LoVo (cell line): ENCODE results near the gene C19orf18.

ENCODE experiments used
- DNase-seq: peaks from one replicate; pipeline ENCODE4 v3.0.0-alpha.2; 2016; ENCODE audit warnings: low spot score

The C19orf18 gene

GRCh38 chr19:57947419-57948134 is 26.8 kb downstream of the C19orf18 start, which contains the start of gene ZNF256:
ZNF256 (minus strand) TSS chr19:57947706; CDS start chr19:57947474, 232 bp downstream.
- DNase-seq = no peak

- DNase-seq = no peak
Observed at GRCh38 chr19:57947088-57947418, 27.3 kb downstream of the C19orf18 start.

DNA sequence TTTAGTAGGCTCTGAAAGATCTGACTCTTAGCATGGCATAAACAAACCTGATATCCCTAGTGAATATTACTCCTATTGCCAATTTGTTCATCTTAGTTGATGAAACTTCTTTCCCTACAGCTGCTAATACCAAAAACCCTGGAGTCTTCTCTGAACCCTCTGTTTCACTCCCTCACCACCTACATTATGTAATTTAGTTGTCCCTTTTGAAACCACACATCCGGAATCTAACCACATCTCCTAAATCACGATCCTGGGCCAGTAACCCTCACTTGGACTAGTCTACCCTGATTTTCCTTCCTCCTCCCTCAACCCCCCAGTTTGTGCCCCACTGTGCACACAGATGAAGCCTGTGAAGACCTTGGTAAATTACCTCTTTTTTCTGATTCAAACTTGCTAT is 28.0 kb downstream of the C19orf18 start:
- DNase-seq = no peak

- no peak for DNase-seq
Observed at GRCh38 chr19:57941593-57941992, 32.7 kb downstream of the C19orf18 start.

GRCh38 chr19:57935731-57936130 is 38.6 kb downstream of the C19orf18 start:
- no peak for DNase-seq

- no peak for DNase-seq
Observed at GRCh38 chr19:57934820-57935665, 39.3 kb downstream of the C19orf18 start, which contains the start of gene ZNF418. ZNF418 (minus strand) TSS chr19:57935402; CDS start chr19:57933822, 1,580 bp downstream.

- no peak for DNase-seq
Observed at GRCh38 chr19:57927587-57927986, 46.7 kb downstream of the C19orf18 start.

DNA sequence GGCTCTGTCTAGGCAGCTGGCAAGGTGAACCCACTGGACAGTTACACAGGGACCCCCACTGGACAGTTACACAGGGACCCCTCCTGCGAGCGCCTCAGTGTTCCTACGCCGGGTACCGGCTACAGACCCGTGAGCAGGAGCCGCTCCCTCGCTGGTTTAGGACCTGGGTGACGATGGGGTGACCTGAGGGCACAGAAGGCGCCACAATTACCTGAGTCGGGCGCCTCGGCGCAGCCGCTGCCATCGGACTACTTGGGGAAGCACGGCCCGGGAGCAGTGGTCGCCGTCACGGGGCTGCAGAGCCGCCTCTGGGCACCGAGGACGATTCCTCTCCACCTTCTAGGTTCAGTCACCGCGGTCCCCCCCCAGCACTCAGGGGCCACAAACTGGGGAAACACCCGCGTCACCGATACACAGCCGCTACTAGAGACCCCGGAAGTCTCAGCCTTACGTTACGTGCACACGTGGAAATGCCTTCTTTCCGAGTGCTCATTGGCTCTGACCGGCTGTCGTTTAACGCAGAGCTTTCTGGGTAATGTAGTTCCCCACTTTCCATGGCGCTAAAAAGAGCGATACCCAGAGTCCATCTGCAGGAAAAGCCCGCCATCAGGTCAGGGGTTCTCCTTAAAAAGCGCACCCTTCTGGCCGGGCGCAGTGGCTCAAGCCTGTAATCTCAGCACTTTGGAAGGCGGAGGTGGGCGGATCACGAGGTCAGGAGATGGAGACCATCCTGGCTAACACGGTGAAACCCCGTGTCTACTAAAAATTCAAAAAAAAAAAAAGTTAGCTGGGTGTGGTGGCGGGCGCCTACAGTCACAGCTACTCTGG is 58.0 kb downstream of the C19orf18 start, which contains the start of gene ZNF417:
Gene ZNF417 (minus strand): TSS at position 425 of the 828 bp plus-strand sequence. CDS start 181 bp downstream, at position 244.
- DNase-seq = peak; percentile 45

- no peak for DNase-seq
Observed at GRCh38 chr19:57914531-57914930, 59.8 kb downstream of the C19orf18 start.
